ENCODE results near the gene GAS7.

DNA sequence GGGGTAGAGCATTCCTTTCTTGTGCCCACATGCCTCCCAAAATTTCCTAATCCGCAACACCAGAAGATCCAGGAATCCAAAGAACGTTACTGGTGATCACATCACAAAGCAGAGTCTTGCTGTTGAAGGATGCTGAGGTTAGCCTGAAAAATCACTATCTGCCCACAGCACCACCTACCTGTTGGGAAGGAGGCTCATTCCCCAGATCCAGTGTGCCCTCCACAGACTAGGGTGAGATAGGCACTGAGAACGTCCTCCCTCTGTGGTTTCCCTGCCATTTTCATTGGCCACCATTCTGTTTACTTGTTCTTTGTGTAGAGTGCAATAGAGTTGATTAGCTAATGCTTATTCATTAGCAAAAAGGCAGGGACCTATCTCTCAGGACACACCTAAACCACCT lies 323.7 kb downstream of the GAS7 start:
- TF ChIP-seq POLR2AphosphoS5 (IDR thresholded peaks at IDR 0.05; ENCODE audit: borderline replicate concordance, low read depth, low read length) (no peak), EZH2 (IDR thresholded peaks at IDR 0.05) (no peak), FOXP2 (optimal IDR thresholded peaks at IDR 0.05; ENCODE audit: control extremely low read depth, extremely low read length, insufficient read depth) (no peak)
